ENCODE measurements around the gene LTBP3. TPM values are rescaled to one million over a fixed set of nuclear protein-coding genes. Genes with fewer than 3 reads are reported as not detected.
A peak's percentile ranks its signal among the peaks of the same experiment; 100 is the strongest.

Gene LTBP3
- total and polyA plus RNA-seq, 9 of the 15 experiments (the other 6 are each of a cell fraction or from before 2014, with no cell fraction given), result 0.06 to 20.5 (median 4.8) TPM

- TF ChIP-seq SP2 (IDR thresholded peaks at IDR 0.05; ENCODE audit: extremely low read depth, low read depth, low read length, poor library complexity, severe bottlenecking) (no peak), HMG20A (CRISPR knock-in tag; conservative IDR thresholded peaks at IDR 0.05) (no peak), RNF219 (CRISPR knock-in tag; IDR thresholded peaks at IDR 0.05) (no peak), RNF2 (IDR thresholded peaks at IDR 0.05) (no peak), CSDE1 (IDR thresholded peaks at IDR 0.05) (no peak), FUS (optimal IDR thresholded peaks at IDR 0.05; ENCODE audit: low read depth, low read length) (no peak), STAT5A (IDR thresholded peaks at IDR 0.05; ENCODE audit: borderline replicate concordance, low read length) (no peak), ZBTB17 (CRISPR knock-in tag; IDR thresholded peaks at IDR 0.05) (no peak; the same call in 1 of the 2 replicates), DNMT1 (IDR thresholded peaks at IDR 0.05) (no peak), SMARCE1 (IDR thresholded peaks at IDR 0.05) (0 out of 2 replicates have a peak, but pooled peaks have one; percentile 2), DDX20 (tag; IDR thresholded peaks at IDR 0.05; ENCODE audit: low read depth) (no peak), HNRNPUL1 (IDR thresholded peaks at IDR 0.05; ENCODE audit: low read length) (no peak), ESRRA (IDR thresholded peaks at IDR 0.05; ENCODE audit: borderline replicate concordance, low read depth) (peak; percentile 80; the same call in 1 of the 2 replicates), HMGN3 (IDR thresholded peaks at IDR 0.05; ENCODE audit: borderline replicate concordance, extremely low read depth, insufficient read length, low read depth, low read length) (no peak)
- TF ChIP-seq, protein P1, sequence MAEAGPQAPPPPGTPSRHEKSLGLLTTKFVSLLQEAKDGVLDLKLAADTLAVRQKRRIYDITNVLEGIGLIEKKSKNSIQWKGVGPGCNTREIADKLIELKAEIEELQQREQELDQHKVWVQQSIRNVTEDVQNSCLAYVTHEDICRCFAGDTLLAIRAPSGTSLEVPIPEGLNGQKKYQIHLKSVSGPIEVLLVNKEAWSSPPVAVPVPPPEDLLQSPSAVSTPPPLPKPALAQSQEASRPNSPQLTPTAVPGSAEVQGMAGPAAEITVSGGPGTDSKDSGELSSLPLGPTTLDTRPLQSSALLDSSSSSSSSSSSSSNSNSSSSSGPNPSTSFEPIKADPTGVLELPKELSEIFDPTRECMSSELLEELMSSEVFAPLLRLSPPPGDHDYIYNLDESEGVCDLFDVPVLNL (CRISPR knock-in tag; IDR thresholded peaks at IDR 0.05; ENCODE audit: low read depth), result no peak
These were observed 17.5 kb upstream of the LTBP3 start, which contains the start of gene EHBP1L1 (continued) for GRCh38 chr11:65575568-65576231.
